HG02870 (cell line): ENCODE data around the gene DDR2.
A peak's percentile ranks its signal among the peaks of the same experiment; 100 is the strongest.
"Not testable (repeated sequence)": the region's sequence is repeated elsewhere in the genome, so short reads cannot be mapped to it uniquely, and the experiment has no call there.

ENCODE experiments used
- ATAC-seq: cut with Tn5 transposase; IDR thresholded peaks from one replicate; pipeline ENCODE4 v1.9.1; 2021; ENCODE audit warnings: mild to moderate bottlenecking, moderate library complexity; ENCODE audit not compliant: unreplicated experiment

DDR2 gene

DNA sequence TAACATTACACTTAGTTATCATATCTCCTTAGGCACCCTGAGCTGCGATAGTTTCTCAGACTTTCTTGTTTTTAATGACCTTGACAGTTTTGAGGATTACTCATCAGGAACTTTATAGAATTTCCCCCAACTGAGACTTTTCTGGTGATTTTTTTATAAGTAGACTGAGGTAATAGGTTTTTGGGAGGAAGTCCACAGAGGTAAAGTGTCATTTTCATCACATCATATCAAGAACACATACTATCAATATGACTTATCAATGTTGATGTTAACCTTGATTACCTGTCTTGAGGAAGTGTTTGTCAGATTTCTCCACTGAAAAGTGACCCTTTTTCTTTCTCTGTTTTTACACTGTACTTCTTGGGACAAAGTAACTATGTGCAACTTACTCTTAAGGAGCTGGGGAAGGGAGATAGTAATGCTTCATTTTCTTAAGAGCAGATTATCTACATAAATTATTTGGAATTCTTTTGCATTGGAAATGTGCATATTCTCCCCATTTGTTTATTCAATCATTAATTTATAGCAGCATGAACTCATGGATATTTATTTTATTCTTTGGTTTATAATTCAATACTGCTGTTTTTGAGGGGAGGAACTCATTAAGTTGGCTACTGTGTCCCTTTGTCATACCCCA, 85.4 kb downstream of the DDR2 start:
- no peak for ATAC-seq

DNA sequence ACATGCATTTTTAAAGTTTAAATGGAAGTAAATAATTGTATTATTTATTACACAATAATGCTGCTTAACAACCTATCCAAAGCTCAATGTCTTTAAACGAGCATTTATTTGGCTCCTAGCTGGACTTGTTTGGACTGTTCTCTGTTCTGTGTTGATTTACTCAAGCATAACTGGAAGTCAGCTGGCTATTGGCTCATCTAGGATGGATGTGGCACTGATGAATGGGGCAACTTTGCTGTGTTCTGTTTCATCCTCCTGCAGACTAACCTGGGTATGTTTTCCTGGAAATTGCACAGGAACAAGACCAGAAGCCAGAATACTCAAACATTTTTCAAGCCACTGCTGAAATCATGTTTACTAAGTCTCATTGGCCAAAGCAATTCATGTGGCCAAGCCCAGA, 87.4 kb downstream of the DDR2 start:
- no peak for ATAC-seq

DNA sequence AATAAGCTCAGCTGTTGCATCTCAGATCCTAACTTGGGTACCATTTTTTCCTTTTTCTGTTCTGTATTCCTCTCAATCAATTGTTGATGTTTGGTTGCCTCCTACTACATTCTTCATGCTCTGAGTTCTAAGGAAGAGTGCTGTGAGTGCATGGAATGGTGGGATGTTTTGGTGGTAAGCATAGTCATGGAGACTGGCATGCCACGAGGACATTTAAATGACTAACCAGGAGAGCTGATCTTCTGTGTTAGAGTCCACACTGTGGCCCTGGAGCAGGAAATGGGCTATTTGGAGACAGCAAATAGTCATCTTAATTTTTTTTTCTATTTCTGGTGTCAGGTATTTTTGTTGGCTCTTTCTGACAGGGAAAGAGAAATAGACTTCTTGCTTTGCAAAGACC, 88.7 kb downstream of the DDR2 start:
- ATAC-seq, result no peak

DNA sequence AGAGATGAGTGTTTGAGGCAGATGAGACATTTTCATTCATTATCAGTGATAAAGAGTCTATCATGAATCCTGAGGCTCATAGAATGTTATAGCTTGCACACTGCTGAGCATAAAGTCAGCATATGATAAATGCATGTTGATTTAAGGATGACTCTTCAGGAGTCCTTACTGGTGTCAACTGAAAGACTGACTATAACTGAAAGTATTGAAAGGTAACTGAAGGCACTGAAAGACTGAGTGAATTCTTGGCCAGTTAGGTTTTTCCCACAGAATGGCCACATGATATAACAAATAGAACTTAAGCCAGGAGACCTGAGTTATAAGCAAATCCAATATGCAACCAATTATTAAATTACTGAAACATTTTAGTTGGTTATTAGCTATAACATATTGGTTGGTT, 89.2 kb downstream of the DDR2 start:
- no peak for ATAC-seq

DNA sequence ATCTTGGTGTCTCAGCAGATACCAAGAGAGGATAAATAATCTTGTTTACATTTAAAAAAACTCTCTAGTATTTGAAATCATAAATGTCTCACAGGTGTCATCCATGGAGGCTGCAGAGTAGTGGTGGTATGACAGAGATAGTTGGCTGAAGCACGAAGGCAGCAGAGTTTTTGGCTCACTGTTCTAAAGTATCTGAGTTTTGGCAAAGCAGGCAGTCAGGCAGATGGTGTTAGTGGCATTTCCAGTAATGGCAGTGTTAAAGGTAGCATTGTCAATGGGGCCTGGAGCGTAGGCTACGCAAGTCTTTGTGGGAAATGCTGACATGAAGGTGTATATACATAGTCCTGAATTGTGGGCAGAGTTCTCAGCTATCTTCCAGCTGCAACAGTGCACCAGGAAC, 89.8 kb downstream of the DDR2 start:
- ATAC-seq, result no peak

DNA sequence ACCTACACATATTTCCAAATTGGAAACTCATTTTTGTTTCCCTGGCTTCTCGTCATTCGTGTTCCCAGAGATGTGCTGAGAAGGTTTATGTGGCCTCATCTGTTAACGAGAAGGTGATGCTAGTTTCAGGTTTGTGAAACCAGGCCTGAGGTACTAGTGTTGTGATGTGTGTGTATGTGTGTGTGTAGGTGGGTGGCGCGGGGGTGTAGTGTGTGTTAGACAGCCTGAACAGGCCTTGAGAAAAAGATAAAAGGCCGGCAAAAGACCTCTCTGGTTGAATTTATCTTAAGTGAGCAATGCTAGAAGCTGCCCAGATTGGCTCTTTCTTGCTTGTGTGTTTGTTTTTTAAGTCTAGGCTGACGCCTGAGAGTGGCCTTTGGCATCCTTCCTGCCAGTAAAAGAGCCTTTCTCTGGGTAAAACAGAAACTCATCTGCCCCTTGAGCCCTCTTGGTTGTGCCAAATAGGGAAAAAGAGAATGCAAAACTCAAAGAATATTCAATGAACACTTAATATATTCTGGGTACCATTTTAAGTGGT, 92.4 kb downstream of the DDR2 start:
- ATAC-seq, result no peak

DNA sequence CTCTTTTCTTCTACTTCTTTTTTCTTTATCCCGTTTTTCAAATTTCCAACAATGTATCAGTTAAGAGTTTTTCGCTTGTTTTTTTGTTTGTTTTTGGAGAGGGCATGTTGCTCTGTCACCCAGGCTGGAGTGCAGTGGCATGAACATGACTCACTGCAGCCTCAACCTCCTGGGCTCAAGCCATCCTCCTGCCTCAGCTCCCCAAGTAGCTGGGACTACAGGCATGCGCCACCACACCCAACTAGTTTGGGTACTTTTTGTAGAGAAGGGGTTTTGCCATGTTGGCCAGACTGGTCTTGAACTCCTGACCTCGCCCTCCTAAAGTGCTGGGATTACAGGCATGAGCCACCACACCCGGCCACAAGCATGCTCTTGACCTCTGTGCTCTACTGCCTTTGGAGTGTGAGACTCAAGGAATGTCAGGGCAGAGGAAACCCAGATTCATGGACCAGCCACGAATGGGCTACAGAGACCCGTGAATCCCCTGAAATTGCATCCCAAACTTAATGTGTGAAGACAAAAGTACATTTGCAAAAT, 93.1 kb downstream of the DDR2 start:
- ATAC-seq, result no peak

DNA sequence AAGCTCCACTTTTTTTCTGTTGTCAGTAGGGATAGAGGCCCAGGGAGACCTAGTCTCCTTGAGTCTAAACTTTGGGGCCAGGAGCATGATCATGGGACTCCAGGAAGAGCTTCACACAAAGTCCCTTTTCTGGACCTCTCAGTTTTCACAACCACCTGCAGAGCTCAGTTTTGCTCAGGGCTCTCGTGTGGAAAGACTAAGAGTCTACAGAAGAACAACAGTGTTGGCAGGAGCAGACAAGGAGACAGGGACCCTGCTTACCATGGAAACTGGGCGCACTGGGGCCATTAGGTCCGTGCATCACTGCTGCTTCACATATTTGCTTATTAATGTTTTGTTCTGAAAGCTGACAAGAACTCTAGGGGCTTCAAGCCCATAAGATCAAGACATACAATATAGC, 94.3 kb downstream of the DDR2 start:
- no peak for ATAC-seq

DNA sequence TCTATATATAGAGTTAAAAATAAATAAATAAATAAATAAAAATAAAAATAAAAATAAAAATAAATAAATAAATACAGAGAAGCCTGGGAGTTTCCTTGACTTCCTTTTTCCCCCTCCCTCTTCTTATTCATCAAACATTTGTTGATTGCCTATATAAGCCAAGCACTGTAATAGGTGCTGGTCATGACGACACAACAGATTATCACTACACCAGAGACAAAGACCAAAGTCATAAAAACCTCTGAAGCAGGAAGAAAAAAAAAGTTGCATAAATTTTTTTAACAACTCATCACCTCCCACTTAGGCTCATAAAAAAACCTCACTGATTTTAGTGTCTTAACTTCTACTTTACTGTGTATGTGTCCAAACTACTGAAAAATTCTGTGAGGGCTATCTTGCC, 95.2 kb downstream of the DDR2 start:
- not testable (repeated sequence) for ATAC-seq

DNA sequence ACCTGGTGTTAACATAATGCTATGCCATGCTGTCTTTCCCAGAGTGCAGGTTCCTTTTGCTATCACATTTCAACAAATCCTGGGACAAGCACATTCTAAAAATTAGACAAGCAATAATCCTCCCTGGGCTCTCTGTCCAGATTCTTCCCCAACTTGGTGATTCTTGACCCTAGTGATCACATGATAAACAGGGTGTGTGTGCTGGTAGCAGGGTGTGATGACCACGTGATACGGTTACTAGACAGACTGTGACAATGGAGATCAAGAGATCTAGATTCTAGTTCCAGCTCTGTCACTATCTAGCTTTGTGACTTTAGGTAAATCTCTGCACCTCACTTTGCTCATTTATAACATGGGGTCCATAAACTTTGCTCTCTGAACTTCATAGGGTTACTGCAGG, 96.3 kb downstream of the DDR2 start:
- ATAC-seq, result no peak

DNA sequence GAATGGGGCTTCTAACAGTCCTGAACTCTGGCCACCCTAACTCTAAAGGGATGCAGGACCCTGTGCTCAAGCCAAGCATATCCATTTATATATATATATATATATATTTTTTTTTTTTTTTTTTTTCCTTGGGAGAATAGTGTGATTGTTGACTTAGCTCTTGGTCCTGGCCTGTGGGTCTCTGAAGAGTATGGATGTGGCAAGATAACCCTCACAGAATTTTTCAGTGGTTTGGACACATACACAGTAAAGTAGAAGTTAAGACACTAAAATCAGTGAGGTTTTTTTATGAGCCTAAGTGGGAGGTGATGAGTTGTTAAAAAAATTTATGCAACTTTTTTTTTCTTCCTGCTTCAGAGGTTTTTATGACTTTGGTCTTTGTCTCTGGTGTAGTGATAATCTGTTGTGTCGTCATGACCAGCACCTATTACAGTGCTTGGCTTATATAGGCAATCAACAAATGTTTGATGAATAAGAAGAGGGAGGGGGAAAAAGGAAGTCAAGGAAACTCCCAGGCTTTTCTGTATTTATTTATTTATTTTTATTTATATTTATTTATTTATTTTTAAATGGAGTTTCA, 97.0 kb downstream of the DDR2 start:
- not testable (repeated sequence) for ATAC-seq

DNA sequence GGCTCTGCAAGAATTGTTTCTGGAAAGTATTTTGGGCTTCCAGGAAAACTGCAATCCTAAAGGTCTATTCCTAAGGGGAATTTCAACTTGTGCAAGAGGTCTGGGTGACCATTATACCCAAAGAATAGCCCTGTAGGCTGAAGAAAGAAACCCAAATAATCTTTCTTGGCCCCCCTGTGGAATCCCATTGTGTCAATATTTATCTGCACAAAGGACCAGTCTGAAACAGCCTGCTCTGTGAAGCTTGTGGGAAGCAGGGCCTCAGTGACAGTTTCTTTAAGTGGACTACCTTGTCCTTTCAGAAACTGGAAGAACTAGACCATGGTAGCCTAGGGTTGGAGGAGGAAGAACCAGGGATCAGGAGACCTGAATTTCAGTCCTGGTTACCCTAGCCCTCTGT, 99.8 kb downstream of the DDR2 start:
- no peak for ATAC-seq

DNA sequence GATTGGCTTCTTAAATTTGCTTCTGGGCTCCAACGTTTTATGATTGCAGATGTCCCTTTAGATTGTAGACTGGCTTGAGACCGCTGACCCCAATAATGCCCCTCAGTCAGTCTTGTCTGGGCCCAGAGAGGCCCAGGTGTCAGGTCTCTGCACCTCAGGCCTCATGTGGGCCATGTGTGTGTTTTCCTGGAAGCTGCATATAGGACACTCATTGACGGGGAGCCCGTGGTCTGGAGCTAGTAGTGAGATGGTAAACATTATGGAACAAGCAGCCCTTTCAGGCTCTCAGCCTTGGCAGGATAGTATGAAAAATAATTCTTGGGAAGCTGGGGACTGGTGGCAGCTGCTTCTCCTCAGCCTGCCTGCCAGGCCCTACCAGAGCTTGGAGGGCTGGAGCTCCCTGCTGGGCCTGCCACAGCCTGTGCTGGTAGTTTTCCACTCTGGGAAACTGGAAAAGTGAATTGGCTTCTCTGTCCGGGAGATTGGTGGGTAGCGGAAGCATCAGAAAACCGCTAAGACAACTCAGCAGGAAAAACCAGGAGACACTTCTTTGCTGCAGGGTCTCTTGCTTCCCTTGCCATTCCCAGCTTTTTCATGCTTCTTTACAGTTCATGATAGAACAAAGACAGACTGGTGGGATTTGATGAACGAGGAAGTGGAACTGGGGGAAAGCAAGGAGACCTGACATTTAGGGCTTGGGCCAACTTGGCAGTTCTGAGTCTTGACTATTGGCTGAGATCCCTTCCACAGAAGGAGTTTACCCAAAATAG, 100.5 kb downstream of the DDR2 start:
- no peak for ATAC-seq

DNA sequence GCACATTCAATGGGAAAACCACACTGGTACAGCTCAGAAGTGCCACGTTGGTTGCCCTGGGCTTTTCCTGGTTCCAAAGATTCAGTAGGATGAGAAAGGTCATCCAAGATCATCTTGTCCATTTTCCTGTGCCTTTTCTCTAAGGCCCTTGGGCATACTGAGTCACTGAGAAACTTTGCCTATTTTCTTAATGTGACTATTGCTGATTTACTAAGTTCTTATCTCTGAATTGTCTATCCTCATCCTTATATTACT, 101.0 kb downstream of the DDR2 start:
- ATAC-seq, result no peak

DNA sequence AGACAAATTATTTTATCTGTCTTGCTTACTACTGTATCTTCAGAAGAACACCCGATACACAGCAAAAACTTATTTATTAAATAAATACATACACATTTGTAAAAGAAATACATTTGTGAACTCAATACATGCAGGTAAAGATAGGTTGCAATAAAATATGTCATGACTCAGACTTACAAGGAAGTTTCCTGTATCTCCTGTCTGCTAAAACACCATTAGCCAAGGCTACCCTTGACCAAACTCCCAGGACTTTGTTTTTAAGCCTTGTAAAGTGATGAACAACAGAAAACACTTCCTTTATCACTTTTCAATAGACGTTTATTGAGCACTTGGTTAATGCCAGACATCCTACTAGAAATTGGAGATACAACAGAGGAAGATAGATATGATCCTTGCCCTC, 101.8 kb downstream of the DDR2 start:
- ATAC-seq, result no peak

DNA sequence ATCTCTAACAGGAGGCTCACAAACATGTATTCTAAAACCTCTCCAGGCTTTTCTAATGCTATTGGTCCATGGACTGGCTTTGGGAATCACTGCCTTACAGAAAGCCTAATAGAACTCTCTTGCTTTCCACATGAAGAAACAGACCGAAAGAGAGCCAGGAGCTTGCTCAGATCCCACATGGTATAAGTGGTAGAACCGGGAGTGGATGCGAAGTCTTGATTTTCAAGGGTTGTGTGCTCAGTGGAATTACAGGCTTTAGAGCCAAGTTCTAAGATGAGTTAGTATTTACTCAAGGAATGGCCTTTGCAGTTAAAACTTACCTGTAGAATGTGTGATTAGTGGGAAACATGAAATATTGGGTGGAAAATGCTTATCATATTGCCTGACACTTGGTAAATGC, 103.9 kb downstream of the DDR2 start:
- no peak for ATAC-seq

DNA sequence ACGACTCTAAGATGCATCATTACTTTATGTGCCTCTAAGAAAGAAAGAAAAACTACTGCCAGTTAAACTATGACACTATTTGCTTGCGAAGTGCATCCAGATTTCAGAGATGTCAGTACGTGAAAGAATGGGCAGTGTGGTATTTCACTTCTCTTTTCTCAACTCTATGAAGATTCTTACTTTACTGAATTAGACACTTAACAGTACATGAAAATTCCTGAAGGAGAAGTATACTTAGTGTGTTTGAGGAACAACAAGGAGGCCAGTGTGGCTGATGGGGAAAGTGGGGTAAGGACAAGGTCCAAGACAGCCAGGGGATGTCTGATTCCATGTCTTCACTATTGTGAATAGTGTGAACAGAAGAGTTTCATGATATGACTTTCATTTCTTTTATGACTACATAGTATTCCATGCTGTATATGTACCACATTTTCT, 104.4 kb downstream of the DDR2 start:
- ATAC-seq, result peak; percentile 93

DNA sequence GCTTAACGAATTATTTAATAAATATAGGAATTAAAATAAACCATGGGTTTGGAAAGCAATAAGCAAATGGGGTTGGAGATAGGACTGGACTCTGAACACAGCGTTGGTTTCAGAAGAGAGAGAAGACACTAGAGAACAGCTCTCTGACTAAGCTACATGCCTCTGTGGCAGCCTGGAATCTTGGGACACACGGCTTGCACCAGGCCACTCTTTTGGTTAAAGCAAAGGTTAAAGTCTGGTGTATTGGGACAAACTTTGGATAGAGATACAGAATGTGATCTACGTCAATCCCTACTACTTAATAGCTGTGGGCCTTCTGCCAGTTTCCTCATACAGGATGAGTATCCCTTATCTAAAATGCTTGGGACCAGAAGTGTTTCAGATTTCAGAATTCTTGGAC, 108.5 kb downstream of the DDR2 start:
- ATAC-seq, result no peak

DNA sequence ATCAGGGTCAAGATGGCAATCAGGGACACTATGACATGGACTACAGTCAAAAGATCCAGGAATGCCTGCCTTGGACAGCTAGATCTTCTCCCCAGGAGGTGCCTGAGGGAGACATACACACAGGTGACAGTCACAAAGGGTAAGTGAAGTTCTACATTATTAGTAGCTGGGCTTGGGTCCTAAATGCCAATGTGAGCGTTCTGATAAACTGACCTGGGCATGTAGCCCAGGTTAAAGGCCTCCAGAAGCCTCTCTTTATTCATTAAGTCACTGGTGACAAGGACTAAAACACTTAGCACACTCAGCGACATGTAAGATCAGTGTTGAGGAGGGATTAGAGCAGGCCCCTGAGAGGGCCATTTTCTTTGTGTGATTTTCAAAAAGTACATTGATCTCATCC, 109.3 kb downstream of the DDR2 start:
- ATAC-seq, result no peak

DNA sequence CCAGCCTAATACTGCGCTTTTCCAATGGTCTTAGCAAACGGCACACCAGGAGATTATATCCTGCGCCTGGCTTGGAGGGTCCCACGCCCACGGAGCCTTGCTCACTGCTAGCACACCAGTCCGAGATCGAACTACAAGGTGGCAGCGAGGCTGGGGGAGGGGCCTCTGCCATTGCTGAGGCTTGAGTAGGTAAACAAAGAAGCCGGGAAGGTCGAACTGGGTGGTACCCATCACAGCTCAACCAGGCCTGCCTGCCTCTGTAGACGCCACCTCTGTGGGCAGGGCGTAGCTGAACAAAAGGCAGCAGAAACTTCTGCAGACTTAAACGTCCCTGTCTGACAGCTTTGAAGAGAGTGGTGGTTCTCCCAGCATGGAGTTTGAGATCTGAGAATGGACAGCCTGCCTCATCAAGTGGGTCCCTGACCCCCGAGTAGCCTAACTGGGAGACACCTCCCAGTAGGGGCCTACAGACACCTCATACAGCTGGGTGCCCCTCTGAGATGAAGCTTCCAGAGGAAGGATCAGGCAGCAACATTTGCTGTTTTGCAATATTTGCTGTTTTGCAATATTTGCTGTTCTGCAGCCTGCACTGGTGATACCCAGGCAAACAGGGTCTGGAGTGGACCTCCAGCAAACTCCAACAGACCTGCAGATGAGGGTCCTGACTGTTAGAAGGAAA, 114.1 kb downstream of the DDR2 start:
- not testable (repeated sequence) for ATAC-seq

DNA sequence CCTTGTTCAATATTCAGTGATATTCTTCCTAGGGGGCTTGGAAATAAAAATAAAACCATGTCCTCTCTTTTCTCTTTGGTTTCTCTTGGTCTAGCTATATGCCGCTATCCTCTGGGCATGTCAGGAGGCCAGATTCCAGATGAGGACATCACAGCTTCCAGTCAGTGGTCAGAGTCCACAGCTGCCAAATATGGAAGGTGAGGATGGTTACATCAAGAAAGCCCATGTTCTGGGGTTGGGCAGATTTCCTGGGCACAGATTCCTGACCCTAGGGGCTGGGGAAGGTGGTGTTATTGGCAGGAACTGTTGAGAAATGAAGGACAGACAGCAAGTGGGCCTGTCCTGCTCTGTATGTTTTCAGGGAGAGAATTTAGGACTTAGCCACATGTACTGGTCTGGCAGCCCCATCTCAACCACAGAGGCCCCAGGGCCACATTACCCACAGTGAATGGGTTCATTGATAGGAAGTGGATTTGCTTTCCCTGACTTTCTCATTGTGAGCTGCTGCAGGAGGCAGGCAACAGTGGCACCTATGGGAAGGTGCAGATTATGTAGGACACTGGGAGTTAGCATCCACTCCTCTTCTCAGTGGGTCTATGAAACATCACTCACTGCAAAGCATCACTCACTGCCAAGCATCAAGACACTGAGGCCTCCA, 120.9 kb downstream of the DDR2 start:
- no peak for ATAC-seq
